ENCODE measurements around the gene SNTG2.

Gene SNTG2

GRCh38 chr2:942775-943460, 7.7 kb upstream of the SNTG2 start:
- H3K36me3 ChIP-seq (ENCODE audit: insufficient read depth, low read length), result no peaks in the 10 kb centered on the region
- TF ChIP-seq FOXP2 (optimal IDR thresholded peaks at IDR 0.05; ENCODE audit: control extremely low read depth, extremely low read length, insufficient read depth) (no peak), POLR2AphosphoS5 (IDR thresholded peaks at IDR 0.05; ENCODE audit: borderline replicate concordance, low read depth, low read length) (no peak), EZH2 (IDR thresholded peaks at IDR 0.05) (no peak)
- no peak for DNase-seq (ENCODE audit: low read depth, low spot score)
- no peak overlapping the region for H3K9ac ChIP-seq (ENCODE audit: insufficient read length)
- no peaks in the 10 kb centered on the region for H3K9me3 ChIP-seq (ENCODE audit: low read depth, low read length)
- no peak overlapping the region for H3K4me3 ChIP-seq
- no peak overlapping the region for H3K27ac ChIP-seq

DNA sequence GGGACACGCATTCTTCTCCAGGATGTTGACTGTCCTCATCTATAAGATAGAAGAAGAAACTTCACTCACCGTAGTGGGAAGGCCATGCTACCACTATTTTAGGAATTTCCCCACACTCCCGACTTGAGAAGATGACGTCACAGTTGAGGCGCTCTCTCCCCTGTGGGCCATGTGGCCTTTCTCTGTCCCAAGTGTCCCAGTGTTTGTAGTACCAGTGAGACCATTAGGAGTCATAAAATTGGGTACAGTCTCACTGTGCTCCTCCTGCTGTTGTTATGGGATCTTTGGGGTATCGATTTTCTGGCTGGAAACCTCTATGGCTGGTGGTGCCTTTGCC, 7.2 kb upstream of the SNTG2 start:
- H3K36me3 ChIP-seq (ENCODE audit: insufficient read depth, low read length), result no peaks in the 10 kb centered on the region
- TF ChIP-seq FOXP2 (optimal IDR thresholded peaks at IDR 0.05; ENCODE audit: control extremely low read depth, extremely low read length, insufficient read depth) (no peak), EZH2 (IDR thresholded peaks at IDR 0.05) (no peak), POLR2AphosphoS5 (IDR thresholded peaks at IDR 0.05; ENCODE audit: borderline replicate concordance, low read depth, low read length) (no peak)
- DNase-seq (ENCODE audit: low read depth, low spot score), result no peak
- no peak overlapping the region for H3K4me3 ChIP-seq
- H3K9me3 ChIP-seq (ENCODE audit: low read depth, low read length), result no peaks in the 10 kb centered on the region
- H3K9ac ChIP-seq (ENCODE audit: insufficient read length), result no peak overlapping the region
- no peak overlapping the region for H3K27ac ChIP-seq

- no peak for DNase-seq (ENCODE audit: low read depth, low spot score)
- Histone ChIP-seq H3K27ac (no peak overlapping the region), H3K9me3 (ENCODE audit: low read depth, low read length) (no peaks in the 10 kb centered on the region), H3K9ac (ENCODE audit: insufficient read length) (no peak overlapping the region), H3K36me3 (ENCODE audit: insufficient read depth, low read length) (no peaks in the 10 kb centered on the region), H3K4me3 (no peak overlapping the region)
- TF ChIP-seq POLR2AphosphoS5 (IDR thresholded peaks at IDR 0.05; ENCODE audit: borderline replicate concordance, low read depth, low read length) (no peak), FOXP2 (optimal IDR thresholded peaks at IDR 0.05; ENCODE audit: control extremely low read depth, extremely low read length, insufficient read depth) (no peak), EZH2 (IDR thresholded peaks at IDR 0.05) (no peak)
Observed at GRCh38 chr2:943821-944220, 6.8 kb upstream of the SNTG2 start.

DNA sequence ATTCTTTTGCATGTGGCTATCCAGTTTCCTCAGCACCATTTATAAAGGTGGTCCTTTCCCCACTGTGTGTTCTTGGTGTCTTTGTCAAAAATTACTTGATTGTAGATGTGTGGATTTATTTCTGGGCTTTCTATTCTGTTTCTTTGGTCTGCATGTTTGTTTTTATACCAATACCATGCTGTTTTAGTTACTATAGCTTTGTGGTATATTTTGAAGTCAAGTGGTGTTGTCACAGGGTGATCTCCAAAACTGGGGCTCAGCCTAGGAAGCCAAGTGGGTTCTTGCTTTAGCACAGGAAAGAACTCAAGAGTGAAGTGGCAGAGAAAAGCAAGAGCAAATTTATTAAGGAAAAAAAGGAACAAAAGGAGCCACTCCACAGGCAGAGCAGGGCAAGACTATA, 6.0 kb upstream of the SNTG2 start:
- no peak overlapping the region for H3K9ac ChIP-seq (ENCODE audit: insufficient read length)
- no peaks in the 10 kb centered on the region for H3K36me3 ChIP-seq (ENCODE audit: insufficient read depth, low read length)
- no peak overlapping the region for H3K27ac ChIP-seq
- DNase-seq (ENCODE audit: low read depth, low spot score), result no peak
- no peak overlapping the region for H3K4me3 ChIP-seq
- H3K9me3 ChIP-seq (ENCODE audit: low read depth, low read length), result no peaks in the 10 kb centered on the region
- no peak for TF ChIP-seq FOXP2 (optimal IDR thresholded peaks at IDR 0.05; ENCODE audit: control extremely low read depth, extremely low read length, insufficient read depth)
- TF ChIP-seq EZH2 (IDR thresholded peaks at IDR 0.05), result no peak
- TF ChIP-seq POLR2AphosphoS5 (IDR thresholded peaks at IDR 0.05; ENCODE audit: borderline replicate concordance, low read depth, low read length), result no peak

GRCh38 chr2:945104-945503, 5.5 kb upstream of the SNTG2 start:
- Histone ChIP-seq H3K27ac (no peak overlapping the region), H3K4me3 (no peak overlapping the region), H3K36me3 (ENCODE audit: insufficient read depth, low read length) (no peaks in the 10 kb centered on the region), H3K9ac (ENCODE audit: insufficient read length) (no peak overlapping the region), H3K9me3 (ENCODE audit: low read depth, low read length) (no peaks in the 10 kb centered on the region)
- no peak for DNase-seq (ENCODE audit: low read depth, low spot score)
- no peak for TF ChIP-seq EZH2 (IDR thresholded peaks at IDR 0.05)
- TF ChIP-seq POLR2AphosphoS5 (IDR thresholded peaks at IDR 0.05; ENCODE audit: borderline replicate concordance, low read depth, low read length), result no peak
- no peak for TF ChIP-seq FOXP2 (optimal IDR thresholded peaks at IDR 0.05; ENCODE audit: control extremely low read depth, extremely low read length, insufficient read depth)

DNA sequence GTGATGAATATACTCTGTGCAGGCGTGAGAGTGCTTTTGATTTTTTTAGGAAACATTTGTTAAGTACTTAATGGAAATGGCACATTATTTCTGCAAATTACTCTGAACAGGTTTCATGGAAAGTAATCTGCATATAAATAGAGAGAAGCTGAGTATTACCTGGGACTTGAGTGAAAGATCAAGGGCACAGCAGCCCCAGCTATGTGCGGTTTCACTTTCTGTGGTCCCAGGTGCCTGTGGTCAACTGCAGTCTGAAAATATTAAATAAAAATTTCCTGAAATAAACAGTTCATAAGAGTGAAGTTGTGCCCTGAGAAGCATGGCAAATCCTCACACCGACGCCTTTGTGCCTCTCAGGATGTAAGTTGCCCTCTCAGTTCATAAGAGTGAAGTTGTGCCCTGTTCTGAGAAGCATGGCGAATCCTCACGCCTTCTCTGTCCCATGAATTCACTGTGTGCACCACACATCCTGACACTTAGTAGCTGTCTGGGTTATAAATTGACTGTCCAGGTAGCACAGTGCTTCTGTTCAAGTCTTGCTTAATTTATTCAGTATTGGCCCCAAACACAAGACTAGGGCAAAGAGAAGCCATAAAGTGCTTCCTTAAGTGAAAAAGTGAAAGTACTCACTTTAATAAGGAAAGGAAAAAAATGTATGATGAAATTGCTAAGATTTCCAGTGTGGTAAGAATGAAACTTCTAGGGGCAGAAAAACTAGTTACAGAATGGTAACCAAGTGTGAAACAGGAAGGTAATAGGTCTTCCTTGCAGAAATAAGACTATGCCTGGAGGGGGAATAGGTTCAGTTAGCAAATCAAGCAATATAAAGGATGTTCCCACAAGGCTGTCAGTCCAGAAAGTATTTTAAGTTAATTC, 4.3 kb upstream of the SNTG2 start:
- Histone ChIP-seq H3K9ac (ENCODE audit: insufficient read length) (no peak overlapping the region), H3K27ac (no peak overlapping the region), H3K36me3 (ENCODE audit: insufficient read depth, low read length) (no peaks in the 10 kb centered on the region), H3K4me3 (no peak overlapping the region), H3K9me3 (ENCODE audit: low read depth, low read length) (no peaks in the 10 kb centered on the region)
- TF ChIP-seq POLR2AphosphoS5 (IDR thresholded peaks at IDR 0.05; ENCODE audit: borderline replicate concordance, low read depth, low read length) (no peak), EZH2 (IDR thresholded peaks at IDR 0.05) (no peak), FOXP2 (optimal IDR thresholded peaks at IDR 0.05; ENCODE audit: control extremely low read depth, extremely low read length, insufficient read depth) (no peak)
- DNase-seq (ENCODE audit: low read depth, low spot score), result no peak

- no peak overlapping the region for H3K27ac ChIP-seq
- no peaks in the 10 kb centered on the region for H3K36me3 ChIP-seq (ENCODE audit: insufficient read depth, low read length)
- no peak for DNase-seq (ENCODE audit: low read depth, low spot score)
- peak overlapping the region; percentile 87 for H3K4me3 ChIP-seq
- no peaks in the 10 kb centered on the region for H3K9me3 ChIP-seq (ENCODE audit: low read depth, low read length)
- TF ChIP-seq FOXP2 (optimal IDR thresholded peaks at IDR 0.05; ENCODE audit: control extremely low read depth, extremely low read length, insufficient read depth) (no peak), EZH2 (IDR thresholded peaks at IDR 0.05) (no peak), POLR2AphosphoS5 (IDR thresholded peaks at IDR 0.05; ENCODE audit: borderline replicate concordance, low read depth, low read length) (no peak)
- peak overlapping the region; percentile 50 for H3K9ac ChIP-seq (ENCODE audit: insufficient read length)
Observed at GRCh38 chr2:949384-950079, 1.1 kb upstream of the SNTG2 start.
